HG02623 (cell line): Measurements from ENCODE around the gene KRTAP10-3.

Experiments
- ATAC-seq: cut with Tn5 transposase; IDR thresholded peaks from one replicate; pipeline ENCODE4 v1.9.1; 2021; ENCODE audit warnings: moderate library complexity; ENCODE audit not compliant: unreplicated experiment

The KRTAP10-3 gene

GRCh38 chr21:44530903-44531605, 27.5 kb downstream of the KRTAP10-3 start:
- no peak for ATAC-seq

DNA sequence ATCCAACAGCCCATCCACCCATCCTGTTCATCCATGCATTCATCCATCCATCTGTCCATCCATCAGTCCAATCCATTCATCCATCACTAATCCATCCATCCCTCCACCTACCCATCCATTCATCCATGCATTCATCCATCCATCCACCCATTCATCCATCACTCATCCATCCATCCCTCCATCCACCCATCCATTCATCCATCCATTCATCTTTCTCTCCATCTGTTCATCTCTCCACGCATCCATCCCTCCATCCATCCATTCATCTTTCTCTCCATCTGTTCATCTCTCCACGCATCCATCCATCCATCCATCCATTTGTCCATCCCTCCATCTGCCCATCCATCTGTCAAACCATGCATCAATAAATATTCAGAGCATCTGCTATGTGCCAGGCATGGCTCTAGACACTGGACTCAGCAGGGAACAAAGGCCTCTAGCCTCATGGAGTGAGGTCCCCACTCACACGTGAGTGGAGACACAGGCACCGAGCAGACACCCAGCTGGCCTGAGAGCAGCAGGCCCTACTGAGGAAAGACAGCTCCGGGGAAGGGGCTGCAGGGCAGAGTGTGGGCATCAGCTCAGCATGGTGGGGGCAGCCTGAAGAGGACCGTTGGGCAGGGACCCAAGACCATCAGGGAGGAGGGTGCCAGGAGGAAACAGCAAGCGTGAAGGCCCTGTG, 28.2 kb downstream of the KRTAP10-3 start:
- ATAC-seq: no peak

DNA sequence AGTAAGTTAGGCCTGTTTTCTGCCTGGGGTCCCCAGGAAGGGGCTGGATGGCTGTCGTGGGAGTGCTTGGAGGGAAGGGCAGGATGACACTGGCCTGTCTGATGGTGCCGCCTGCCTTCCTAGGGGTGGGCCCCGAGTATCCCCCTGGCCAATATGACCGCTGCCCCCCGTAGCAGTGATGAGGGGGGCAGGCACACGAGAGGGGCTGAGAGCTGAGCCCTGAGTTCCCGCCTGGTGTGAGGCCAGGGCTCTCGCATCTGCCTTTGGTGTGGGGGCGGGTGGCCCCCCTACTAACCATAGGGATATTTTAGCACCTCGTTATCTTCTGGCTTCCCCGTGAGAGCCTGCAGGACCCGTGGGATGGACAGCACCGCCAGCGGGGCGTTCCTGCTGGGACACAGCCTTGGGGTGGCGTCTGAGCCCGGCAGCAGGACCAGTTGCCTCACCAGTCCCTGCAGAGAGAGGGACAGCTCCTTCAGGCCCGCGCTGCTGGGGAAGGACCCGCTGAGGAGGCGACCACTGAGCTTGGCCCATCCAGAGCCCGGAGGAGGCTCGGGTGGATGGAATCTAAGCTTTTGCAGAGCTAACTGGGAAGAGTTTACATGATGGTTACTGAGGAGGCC, 29.0 kb downstream of the KRTAP10-3 start:
- ATAC-seq: no peak

DNA sequence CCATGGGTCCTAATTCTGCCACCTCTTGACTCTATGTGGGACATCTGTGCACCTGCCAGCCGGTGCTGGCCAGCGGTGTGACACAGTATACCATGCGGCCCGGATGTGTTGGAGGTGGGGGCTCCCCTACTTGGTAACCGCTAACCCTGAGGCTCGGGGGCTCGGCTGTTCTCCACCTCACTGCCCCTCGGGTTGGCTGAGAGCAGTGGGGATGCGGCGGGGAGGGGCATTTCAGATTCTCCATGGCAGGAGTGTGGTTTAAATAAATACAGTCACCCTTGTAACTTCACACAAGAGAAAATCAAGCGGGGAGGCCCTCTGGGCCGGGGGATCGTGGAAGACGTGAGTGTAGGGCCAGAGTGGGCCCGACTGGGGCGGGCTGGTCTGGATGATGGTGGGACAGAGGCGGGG, 29.6 kb downstream of the KRTAP10-3 start:
- no peak for ATAC-seq

DNA sequence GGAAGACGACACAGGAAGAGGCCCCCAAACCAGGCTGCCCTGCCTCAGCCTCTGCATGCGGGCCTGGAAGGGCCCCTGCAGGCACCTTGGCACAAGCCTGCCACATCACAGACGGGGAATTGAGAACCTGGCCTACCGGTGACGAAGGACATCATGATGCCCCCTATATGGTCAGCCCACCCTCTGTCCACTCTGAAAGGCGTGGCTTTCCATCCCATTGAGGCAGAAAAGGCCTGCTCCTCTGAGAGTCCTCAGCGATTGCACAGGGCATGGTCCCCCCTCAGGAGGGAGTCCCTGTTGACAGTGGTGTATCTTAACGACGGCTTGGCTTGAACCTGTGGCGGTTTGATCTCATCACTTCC, 30.0 kb downstream of the KRTAP10-3 start:
- no peak for ATAC-seq

- ATAC-seq: no peak
These were observed 30.5 kb downstream of the KRTAP10-3 start for GRCh38 chr21:44527983-44528633.

DNA sequence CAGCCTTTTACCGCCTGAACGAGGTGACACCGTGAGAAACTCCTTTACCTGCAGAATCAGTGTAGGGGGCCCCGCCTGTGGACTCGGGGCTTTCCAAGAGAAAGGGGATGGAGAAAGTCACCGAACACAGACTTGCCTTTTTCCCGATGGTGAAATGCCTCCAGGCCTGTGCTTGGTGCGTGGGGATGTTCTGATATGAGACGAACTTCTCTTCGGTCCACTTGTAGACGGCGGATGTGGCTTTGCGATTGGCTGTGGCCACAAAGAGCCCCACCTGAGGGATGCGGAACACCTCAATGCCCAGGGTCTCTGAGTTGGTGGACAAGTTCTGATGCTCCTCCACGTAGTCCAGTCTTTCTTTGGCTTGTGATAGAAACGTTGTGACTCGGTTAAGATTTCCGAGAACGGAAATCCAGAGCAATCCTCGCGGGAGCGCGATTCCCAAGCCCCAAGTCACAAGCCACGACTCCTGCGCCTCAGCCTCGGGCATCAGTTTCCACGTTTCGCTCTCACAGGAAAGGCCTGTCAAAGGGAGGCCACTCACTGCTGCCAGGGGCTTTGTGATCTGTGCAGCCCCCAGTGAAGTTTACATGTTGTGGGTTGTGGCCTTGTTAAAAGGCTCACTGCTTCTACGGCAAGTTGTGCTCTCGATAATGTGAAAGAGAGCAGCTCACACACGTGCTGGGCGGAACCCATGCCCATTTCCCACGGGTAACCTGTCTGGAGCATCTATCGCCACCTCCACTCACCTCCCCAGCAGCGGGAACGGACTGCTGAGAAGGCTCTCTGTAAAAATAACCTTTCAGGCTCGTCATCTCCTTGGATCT, 31.2 kb downstream of the KRTAP10-3 start:
- ATAC-seq: no peak

- no peak for ATAC-seq
These were observed 32.2 kb downstream of the KRTAP10-3 start for GRCh38 chr21:44526096-44526997.

DNA sequence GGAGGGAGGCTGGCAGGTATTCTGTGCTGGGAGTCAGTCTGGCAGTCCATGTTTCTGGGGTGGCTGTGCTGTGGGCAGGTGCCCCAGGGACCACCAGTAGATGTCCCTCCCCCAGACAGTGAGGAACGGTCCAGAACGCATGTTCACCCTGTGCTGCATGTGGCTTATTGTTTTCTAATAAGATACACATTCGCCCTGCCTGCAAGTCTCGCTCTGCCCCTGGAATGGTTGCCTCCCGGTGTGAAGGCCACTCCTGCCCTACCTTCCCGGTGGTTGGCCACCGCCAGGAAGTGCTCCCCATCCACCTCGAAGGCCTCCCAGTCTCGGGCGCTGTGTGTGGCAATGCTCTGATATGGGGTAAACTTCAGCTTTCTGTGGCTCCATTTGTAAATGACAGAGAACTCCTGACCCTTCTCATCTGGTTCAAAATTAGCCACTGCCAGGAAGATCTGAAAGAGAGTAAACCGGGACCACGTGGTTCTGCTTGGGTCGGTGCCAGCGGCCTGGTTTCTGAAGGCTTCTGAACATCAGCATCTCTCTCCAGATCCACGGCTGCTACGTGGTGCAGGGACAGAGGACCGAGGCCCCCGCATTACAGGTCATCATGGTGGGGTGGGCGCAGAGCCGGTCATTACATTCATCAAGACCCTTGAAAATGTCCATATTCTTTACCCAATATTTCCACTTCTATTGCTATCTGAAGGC, 33.1 kb downstream of the KRTAP10-3 start:
- no peak for ATAC-seq

DNA sequence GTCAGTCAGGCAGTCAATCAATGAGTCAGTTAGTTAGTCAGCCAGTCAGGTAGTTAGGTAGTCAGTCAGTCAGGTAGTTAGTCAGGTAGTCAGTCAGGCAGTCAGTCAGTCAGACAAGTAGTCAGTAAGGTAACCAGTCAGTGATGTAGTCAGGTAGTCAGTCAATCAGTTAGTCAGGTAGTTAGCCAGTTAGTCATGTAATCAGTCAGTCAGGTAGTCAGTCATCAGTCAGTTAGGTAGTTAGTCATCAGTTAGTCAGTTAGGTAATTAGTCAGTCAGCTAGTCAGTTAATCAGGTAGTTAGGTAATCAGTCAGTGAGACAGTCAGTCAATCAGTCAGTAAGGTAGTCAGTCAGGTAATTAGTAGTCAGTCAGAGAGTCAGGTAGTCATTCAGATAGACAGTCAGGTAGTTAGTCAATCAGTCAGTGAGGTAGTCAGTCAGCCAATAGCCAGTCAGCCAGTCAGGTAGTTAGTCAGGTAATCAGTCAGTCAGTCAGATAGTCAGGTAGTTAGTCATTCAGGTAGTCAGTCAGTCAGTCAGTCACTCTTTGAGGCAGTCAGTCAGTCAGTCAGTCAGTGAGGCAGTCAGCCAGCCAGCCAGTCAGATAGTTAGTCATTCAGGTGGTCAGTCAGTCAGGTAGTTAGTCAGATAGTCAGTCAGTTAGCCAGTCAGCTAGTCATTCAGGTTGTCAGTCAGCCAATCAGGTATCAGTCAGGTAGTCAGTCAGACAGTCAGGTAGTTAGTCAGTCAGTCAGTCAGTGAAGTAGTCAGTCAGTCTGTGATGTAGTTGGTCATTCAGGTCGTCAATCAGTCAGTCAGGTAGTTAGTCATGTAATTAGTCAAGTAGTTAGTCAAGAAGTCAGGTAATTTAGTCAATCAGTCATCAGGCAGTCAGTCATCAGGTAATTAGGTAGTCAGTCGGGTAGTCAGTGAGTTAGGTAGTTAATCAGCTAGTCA, 33.9 kb downstream of the KRTAP10-3 start:
- ATAC-seq: no peak

DNA sequence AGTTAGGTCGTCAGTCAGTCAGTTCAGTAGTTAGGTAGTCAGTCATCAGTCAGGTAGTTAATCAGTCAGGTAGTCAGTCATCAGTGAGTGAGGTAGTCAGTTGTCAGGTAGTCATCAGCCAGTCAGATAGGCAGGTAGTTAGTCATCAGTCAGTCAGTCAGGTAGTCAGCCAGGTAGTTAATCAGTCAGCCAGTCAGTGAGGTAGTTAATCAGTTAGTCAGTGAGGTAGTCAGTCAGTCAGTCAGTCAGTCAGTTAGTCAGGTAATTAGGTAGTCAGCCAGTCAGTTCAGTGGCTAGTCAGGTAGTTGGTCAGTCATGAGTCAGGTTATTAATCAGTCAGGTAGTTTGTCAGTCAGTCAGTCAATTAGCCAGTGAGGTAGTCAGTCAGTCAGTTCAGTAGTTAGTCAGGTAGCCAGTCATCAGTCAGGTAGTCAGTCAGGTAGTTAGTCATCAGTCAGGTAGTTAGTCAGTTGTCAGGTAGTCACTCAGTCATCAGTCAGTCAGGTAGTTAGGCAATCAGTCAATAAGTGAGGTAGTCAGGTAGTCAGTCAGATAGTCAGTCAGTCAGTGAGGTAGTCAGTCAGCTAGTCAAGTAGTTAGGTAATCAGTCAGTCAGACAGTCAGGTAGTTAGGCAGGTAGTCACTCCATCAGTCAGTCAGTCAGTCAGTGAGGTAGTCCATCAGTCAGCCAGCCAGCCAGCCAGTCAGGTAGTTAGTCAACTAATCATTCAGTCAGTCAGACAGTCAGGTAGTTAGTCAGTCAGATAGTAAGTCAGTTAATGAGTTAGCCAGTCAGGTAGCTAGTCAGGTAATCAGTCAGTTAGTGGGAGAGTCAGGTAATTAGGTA, 34.8 kb downstream of the KRTAP10-3 start:
- no peak for ATAC-seq

DNA sequence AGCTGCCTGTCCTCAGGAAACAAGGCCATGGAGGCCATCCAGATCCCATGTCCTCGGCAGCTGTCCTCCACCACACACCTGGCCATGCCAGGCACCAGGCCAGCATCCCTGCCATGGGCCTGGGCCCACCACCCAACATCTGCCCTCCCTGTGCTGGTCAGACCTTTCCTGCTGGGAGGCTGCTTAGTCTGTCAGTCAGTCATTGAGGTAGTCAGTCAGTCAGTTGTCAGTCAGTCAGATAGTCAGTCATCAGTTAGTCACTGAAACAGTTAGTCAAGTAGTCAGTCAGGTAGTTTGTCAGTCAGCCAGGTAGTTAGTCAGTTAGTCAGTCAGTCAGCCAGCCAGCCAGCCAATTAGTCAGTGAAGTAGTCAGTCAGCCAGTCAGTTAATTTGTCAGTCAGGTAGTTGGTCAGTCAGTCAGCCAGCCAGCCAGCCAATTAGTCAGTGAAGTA, 35.8 kb downstream of the KRTAP10-3 start:
- ATAC-seq: no peak

GRCh38 chr21:44521928-44522752, 36.5 kb downstream of the KRTAP10-3 start:
- no peak for ATAC-seq

DNA sequence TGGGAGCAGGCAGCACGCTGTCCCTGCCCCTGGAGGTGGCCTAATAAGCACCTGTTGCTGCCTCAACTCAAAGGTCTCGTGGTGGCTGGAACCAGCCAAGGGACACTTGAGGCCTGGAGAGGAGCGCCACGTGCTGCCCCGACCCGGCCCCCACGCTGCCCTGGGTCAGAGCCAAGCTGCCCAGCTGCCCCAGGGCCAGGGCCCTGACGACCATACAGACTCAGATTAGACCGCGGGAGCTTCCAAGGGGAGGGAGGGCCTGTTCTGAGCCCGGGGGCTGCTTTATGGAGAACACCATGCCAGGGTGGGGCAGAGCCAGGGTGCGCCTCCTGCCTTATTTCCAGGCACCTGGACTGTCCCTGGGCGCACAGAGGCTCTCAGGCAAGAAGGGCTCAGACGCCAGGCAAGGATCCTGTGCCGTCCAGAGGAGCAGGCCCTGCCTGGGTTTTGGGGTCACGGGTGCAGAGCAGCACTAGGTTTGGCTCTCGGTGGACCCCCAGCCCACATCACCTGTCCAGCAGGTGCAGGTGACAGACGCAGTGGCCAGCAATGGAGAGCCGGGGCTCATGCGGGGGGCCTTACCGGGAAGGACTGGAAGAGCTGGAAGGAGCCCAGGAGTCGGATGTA, 37.2 kb downstream of the KRTAP10-3 start:
- ATAC-seq: no peak

DNA sequence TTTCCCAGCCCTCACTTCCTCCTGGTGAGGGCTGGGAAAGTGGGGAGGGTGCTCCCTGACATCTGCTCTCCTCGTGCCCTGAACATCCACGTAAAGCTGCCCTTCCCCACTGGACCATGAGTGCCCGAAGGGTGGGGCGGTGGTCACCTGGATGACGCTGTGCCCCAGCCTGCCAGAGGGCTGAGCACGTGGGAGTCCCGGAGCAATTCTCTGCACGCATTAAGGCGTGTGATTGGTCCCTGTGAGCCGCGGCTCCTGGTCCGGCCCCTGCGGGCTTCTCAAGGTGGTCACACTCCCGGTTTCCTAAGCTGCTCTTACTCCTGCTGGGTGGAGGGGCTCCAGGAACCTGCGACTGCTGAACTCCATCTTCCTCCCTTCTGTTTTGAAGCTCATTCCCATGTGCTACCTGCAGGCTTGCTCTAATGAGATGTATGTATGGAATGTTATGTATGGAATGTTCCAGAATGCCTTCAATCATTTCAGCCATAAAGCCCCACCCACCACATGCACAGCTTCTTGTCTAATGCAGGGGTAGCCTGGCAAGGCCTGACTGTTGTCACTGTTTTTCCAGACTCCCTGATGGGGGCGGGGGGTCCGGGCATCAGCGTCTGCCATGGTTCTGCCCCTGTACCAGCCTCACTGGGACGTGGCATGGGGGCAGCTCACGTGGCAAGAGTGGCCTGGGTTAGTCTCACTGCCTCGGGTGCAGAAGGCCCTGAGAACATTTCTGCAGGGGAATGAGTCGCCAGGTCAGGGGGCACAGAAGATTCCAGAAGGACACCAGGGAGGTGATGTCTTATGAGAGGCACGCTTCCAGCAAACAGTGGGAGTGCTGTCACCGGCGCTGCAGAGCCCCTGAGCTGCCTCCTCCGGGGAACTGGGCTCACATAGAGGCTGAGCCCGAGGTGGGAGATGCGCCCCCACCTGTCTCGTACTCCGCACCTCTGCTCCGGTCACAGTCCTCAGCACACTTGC, 38.0 kb downstream of the KRTAP10-3 start:
- ATAC-seq: no peak
